ENCODE data around the gene ROR1.
A peak's percentile ranks its signal among the peaks of the same experiment; 100 is the strongest.

ROR1 gene

DNA sequence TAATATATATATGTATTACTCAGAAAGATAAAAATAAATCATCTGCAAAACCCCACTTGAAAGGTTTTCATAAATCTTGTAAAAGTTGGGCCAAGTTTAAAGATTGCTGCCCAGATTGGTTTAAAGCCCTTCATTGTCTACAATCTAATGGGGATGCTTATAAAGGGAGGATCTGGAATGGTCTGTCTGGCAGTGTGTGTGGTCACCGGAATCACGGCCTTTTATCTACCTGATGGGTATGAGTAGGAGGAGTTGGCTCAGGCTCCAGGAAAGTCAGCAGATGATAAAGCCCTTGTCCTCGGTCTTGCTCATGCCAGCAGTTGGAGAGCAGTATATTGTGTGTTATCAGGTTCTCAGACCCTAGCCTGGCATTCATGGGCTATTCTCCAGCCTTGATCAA, 197.7 kb downstream of the ROR1 start:
- TF ChIP-seq, protein P1, sequence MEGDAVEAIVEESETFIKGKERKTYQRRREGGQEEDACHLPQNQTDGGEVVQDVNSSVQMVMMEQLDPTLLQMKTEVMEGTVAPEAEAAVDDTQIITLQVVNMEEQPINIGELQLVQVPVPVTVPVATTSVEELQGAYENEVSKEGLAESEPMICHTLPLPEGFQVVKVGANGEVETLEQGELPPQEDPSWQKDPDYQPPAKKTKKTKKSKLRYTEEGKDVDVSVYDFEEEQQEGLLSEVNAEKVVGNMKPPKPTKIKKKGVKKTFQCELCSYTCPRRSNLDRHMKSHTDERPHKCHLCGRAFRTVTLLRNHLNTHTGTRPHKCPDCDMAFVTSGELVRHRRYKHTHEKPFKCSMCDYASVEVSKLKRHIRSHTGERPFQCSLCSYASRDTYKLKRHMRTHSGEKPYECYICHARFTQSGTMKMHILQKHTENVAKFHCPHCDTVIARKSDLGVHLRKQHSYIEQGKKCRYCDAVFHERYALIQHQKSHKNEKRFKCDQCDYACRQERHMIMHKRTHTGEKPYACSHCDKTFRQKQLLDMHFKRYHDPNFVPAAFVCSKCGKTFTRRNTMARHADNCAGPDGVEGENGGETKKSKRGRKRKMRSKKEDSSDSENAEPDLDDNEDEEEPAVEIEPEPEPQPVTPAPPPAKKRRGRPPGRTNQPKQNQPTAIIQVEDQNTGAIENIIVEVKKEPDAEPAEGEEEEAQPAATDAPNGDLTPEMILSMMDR (conservative IDR thresholded peaks at IDR 0.05; ENCODE audit: control insufficient read depth, insufficient read depth, low read depth, low read length) = no peak
- DNase-seq (ENCODE audit: low read depth) = no peak

DNA sequence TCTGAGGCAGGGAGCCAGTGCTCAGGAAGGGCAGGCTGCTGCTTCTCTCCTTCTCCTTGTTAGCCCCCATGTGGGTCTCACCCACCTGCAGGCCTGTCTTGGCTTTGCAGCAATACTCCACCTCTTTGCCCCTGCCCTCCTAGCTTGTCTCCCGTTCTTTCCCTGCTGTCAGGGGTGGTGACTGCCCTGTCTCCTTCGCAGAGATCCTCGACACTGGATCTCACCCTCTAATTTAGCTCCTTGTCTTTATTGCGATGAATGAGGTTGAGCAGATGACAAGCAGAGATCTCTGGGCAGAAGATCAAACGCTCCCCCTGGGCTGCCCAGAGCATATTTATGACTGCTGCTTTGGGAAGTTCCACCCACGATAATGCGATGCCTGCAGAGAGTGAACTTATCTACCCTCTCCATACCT, 199.2 kb downstream of the ROR1 start:
- no peak overlapping the region for H3K4me3 ChIP-seq (ENCODE audit: control insufficient read depth, low read depth, low read length)
- TF ChIP-seq, protein P1 (conservative IDR thresholded peaks at IDR 0.05; ENCODE audit: control insufficient read depth, insufficient read depth, low read depth, low read length) = no peak
- DNase-seq (ENCODE audit: low read depth) = peak; percentile 54

More for the DNA sequence above, 197.7 kb downstream of the ROR1 start:
- no peak overlapping the region for H3K4me3 ChIP-seq (ENCODE audit: control insufficient read depth, low read depth, low read length)

DNA sequence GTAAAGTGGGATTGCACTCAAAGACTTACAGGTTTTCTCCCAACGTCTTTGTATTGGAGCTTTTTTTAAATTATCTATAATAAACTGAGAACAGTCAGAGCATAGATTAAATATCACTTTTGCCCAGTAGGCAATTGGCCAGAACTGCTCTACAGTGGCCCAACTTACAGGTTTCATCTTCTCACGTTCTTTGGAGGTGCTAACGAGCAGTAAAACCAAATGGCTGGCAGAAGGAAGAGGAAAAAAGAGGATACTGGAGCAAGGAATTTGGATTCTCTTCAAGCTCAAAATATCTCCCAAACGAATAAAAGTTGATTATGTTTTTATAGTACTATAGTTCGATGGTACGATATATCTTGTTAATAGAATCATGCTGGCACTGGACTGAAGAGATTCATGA, 201.1 kb downstream of the ROR1 start:
- TF ChIP-seq, protein P1 (conservative IDR thresholded peaks at IDR 0.05; ENCODE audit: control insufficient read depth, insufficient read depth, low read depth, low read length) = no peak
- H3K4me3 ChIP-seq (ENCODE audit: control insufficient read depth, low read depth, low read length) = no peak overlapping the region
- no peak for DNase-seq (ENCODE audit: low read depth)

DNA sequence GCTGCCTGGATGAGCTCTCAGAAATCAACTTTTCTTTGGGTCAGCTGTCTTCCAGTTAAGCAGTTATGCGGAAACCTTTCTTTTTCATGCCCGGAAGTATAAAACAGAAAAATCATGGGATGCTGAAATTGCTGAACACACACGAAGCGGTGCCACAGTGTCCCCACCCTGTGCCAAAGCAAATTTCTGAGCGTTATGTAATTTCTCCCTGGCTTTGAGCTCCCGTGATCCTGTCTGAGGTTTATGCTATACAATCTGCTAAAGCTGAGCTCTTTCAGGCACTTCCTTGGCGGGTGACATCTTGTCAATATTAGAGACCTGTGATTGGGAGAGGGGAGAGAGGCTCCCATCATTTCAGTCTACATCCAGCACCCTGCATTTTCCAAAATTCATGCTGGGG, 201.7 kb downstream of the ROR1 start:
- no peak overlapping the region for H3K4me3 ChIP-seq (ENCODE audit: control insufficient read depth, low read depth, low read length)
- TF ChIP-seq, protein P1 (conservative IDR thresholded peaks at IDR 0.05; ENCODE audit: control insufficient read depth, insufficient read depth, low read depth, low read length) = no peak
- DNase-seq (ENCODE audit: low read depth) = no peak

DNA sequence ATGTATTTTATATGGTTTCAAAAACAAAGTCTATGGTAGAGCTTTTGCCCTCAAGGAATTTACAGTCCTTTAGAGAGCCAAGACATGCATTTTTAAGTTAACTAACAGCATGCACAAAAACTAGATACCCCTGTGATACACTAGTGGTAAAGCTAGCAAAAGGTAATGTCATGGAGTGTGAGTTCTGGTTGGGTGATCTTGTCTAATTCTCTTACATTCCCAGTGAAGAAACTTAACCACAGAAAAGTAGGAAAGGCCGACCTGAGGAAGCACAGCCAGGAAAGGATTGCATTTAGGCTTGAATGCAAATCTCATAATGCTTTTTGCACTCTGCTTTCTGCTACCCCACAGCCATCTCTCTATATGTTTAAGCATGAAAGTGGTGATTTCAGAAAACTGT, 202.2 kb downstream of the ROR1 start:
- DNase-seq (ENCODE audit: low read depth) = no peak
- H3K4me3 ChIP-seq (ENCODE audit: control insufficient read depth, low read depth, low read length) = no peak overlapping the region
- TF ChIP-seq, protein P1 (conservative IDR thresholded peaks at IDR 0.05; ENCODE audit: control insufficient read depth, insufficient read depth, low read depth, low read length) = no peak

DNA sequence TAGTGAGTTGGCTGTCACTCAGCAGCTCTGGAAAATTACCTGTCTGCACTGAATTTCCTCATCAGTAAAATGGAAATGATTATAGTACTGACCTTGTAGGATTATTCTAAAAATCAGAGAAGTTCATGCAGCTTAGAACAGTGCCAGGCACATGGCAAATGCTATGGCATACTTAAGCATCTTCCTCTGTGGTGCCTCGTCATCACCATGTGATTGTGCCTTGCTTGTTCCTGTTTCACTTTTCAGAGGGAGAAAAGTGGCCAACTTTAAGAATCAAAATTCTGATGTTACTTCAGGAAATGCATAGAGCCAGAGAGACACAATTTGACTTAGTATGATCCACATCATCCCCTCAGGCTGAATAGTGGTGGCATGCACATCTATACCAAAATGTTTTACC, 203.6 kb downstream of the ROR1 start:
- H3K4me3 ChIP-seq (ENCODE audit: control insufficient read depth, low read depth, low read length) = no peak overlapping the region
- TF ChIP-seq, protein P1 (conservative IDR thresholded peaks at IDR 0.05; ENCODE audit: control insufficient read depth, insufficient read depth, low read depth, low read length) = no peak
- no peak for DNase-seq (ENCODE audit: low read depth)
